Heart left ventricle (tissue), 13 donors: Measurements from ENCODE around the gene PKIB.

ENCODE experiments used
- CTCF ChIP-seq, 12 donors: fragments of 200-600 bp; sonication (generic) in 4 of 12; IDR thresholded peaks; one replicate each; pipeline versions ENCODE4 v1.5.0 to v1.8.0; 2018 to 2022; ENCODE audit warnings: antibody characterized with exemption in 12 of 12, mild to moderate bottlenecking in 5 of 12
- POLR2A ChIP-seq, 2 donors: fragments of 450-650 bp; IDR thresholded peaks; one replicate each; pipeline ENCODE4 v1.6.1; 2017; ENCODE audit warnings: antibody characterized with exemption in 2 of 2, mild to moderate bottlenecking in 2 of 2, moderate library complexity in 2 of 2
- donor health status: ischemic (EF 13 %, LVEDD 7.1; RV severe dilation, severe dysfunction).
- donor health status: DM: no; HTN: yes; CAD: no.
- donor health status: DM: no; HTN: no; CAD: no.
- donor health status: ischemic (EF 25% LVEDD 6.9; RV normal size, moderate dysfunction).
- donor health status: ischemic (EF 25% LVEDD 5.7; RV mildly dilated, moderate dysfunction).
- donor health status: ischemic (EF 35%, LVEDD 5.7; RV mildly dilated, moderate dysfunction).
- donor health status: nonischemic (EF 11% LVEDD 7.7; RV severe dilation, severe dysfunction).
- donor health status: DM: yes; HTN: yes; CAD: no.
- donor health status: PGD.
- donor health status: ischemic (EF 29% LVEDD 5.4; RV normal size, mild dysfunction).
- donor health status: nonischemic (EF 23%, LVEDD 6.1; RV moderate dilation, normal function).

GRCh38 chr6:122678841-122679240 is 68.6 kb downstream of the PKIB start:
- TF ChIP-seq POLR2A (IDR thresholded peaks at IDR 0.05) (no peak), CTCF (IDR thresholded peaks at IDR 0.05) (no peak)
